GM19395 (cell line): ENCODE data around the gene CITED2.
A peak's percentile ranks its signal among the peaks of the same experiment; 100 is the strongest.

Experiments used
- ATAC-seq: cut with Tn5 transposase; IDR thresholded peaks from one replicate; pipeline ENCODE4 v1.9.1; 2021; ENCODE audit warnings: mild to moderate bottlenecking, moderate library complexity; ENCODE audit not compliant: unreplicated experiment

The CITED2 gene

GRCh38 chr6:139386404-139386803 is 12.0 kb upstream of the CITED2 start:
- no peak for ATAC-seq

DNA sequence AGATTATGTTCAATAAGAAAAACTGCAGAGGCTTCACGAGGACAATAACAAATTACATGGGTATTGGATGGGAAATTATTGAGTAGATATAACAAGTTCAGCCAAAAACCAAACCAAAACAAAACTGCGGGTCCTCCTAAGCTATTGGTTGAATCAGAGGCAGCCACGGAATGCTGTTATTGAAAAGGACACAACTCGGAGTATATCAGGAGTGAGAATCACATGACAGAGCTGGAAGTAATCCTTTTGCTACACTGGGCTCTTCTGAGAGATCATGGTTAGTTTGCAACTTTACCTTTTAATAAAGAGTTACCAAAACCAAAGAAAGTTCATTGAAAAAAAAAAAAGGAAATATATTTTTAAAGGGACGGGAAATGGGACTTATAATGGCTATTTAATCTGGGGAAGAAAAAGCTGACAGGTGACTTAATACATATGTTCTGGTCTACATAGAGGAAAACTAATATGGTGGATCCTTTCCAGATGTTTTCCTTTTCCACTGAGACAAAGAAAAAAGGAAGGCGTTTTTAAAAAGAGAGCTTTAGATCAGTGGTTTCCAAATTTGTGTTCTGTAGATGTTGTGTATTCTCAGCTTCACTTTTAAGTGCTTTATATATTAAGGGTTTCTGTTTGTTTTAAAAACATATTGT is 6.9 kb upstream of the CITED2 start:
- no peak for ATAC-seq

DNA sequence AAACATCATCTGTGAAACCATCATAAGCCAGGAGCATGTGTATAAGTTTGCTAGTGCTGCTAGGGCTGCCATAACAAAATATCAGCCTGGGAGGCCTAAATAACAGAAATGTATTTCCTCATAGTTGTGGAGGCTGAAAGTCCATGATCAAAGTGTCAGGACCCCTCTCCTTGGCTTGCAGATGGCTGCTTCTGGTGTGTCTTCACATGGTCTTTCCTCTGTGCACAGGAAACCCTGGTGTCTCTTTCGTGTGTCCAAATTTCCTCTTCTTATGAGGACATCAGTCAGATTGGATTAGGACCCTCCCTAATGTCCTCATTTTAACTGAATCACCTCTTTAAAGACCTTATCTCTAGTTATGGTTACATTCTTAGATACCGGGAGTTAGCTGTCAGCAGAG is 6.2 kb upstream of the CITED2 start:
- no peak for ATAC-seq

DNA sequence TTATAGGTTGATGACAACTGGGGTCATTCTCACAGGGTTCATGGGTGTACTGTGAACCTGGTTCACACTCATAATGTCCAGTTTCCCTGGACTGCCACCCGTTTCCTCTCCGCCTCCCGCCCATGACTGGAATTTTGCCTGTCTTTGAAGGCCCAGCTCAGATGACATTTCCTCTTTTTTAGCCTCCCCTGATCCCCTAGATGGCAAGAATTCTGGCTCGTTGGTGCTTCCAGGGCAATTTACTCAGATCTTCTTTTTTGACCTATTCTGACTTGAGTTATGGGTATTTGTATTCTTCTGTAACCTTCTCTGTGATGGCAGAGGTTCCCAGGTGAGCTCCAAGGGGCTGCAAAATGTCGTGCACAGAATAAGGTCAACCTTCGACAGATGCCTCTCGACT is 5.7 kb upstream of the CITED2 start:
- no peak for ATAC-seq

DNA sequence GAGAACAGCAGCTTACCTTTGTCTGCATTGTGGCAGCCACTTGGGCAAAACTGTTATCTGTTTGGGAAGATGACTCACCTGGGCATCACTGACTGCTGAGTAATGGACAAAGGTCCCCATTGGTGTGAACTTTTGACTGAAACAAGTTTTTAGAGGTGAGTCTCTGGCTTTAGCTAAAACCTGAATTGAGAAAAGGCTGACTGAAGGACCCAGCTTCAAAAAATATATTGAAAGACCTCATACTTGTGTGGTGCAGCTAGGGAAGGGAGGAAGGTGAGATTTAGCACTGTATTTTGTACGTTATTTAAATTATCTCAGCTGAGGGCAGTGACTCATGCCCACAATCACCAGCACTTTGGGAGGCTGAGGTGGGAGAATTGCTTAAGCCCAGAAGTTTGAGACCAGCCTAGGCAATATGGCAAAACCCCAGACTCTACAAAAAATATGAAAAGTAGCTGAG is 4.5 kb upstream of the CITED2 start:
- no peak for ATAC-seq

DNA sequence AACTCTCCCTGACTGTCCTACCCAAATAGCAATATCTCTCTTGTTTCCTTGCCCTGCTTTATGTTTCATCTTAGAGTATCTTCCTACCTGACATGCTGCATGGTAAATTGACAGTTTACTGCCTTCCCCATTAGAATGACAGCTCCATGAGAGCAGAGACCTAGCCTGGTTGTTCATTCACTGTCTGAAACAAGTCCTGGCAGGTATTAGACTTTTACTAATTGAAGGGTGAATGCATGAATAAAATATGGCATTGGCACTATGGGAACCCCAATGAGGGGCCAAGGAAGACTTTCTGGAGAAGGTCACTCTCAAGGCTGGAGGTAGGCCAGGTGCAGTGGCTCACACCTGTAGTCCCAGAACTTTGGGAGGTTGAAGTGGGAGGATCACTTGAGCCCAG is 3.8 kb upstream of the CITED2 start:
- no peak for ATAC-seq

- no peak for ATAC-seq
These were observed 2.3 kb upstream of the CITED2 start for GRCh38 chr6:139376604-139377218.

- no peak for ATAC-seq
These were observed 1.5 kb upstream of the CITED2 start for GRCh38 chr6:139376017-139376330.

DNA sequence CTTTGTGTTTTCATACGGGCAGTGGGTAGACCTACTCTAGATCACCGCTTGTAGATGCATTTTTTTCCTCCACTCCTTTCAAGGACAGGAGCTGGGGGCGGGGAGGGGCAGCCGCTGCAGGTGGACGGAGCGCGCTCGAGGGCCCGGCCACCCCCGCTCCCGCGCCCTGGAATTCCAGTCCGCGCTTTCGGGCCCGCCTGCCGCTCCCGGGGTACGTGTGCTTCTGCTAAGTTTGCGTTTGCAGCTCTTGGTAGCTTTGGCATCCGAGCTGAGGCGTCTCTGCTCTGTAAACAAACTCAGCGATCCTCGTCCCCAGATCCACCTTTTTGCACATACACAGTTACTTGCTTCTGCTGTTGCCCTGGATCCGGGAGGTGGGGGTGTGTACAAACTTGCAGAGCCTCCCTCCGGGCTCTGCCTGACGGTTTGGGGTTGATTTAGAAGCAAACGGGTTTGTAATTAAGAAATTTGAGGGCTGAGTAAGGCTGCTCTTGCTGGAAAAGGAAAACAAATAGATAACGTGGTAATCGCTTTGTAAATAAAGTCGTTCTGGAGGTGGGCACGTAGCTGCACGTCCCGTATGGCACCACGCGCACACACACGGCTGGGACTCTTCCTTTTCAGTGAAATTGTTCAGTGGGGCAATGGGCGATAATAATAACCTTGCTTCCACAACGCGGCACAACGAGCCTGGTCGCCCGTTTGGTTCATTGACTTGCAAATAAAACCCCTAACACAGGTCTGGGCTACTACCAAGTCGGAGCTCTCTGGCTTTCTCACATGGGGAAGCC is 973 bp upstream of the CITED2 start:
- peak; percentile 59 for ATAC-seq

DNA sequence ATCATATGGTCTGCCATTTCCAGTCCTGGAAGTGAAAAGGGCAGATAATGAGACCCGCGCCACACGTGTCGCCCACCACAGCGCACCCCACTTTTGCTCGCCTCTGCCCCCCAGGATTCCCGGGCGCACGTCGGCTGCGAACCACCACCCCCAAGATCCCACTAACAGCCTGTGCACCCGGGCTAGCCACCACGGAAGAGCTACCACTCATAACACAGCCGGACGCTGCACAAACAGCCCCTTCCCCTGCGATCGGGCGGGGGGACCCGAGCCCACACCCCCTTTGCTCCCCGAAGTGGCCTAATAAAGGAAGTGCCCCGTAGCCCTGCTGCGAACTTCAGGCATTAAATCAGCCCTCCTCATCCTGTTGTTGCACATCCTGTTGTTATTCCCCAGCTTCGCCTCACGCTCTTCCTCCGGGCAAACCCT is 506 bp downstream of the CITED2 start:
- ATAC-seq, result peak; percentile 18

GRCh38 chr6:139373154-139373927 is 1.1 kb downstream of the CITED2 start:
- ATAC-seq, result peak; percentile 34

DNA sequence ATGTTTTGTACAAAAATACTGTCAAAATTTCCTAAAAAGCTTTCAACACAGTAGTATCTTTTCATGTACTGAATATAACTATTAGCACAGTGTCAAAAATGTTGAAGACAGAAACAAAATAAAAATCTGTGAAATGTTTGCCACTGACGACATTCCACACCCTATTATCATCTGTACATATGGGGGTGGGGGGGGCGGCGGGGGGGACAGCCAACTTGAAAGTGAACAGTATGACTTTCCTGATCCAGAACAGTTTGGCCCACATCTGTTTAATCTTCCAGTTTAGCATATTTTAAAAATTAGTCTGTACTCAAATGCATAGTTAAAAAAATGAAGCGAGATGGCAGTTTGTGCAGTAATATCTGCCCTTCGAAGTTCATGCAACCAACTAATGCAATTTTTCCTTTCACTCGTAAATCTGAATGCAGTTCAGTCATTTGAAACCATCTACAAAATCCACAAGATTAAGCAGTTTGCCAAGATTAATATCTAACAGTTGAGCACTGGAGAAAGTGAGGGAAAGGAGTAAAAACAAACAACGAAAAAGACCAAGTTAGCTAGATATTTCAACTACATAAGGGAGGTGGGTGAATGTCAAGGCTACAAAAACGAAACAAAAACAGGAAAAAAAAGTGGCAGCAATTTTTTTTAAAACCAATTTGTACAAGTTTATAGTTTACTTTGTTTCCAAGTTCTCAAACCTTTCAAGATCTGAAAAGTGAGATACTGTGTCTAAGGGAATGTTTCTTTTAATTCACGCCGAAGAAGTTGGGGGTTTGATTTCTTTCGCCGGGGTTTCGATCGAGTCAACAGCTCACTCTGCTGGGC is 1.9 kb downstream of the CITED2 start:
- ATAC-seq, result no peak

- ATAC-seq, result no peak
These were observed 2.8 kb downstream of the CITED2 start for GRCh38 chr6:139371421-139372203.

GRCh38 chr6:139370999-139371345 is 3.5 kb downstream of the CITED2 start:
- ATAC-seq, result no peak

GRCh38 chr6:139370283-139370998 is 4.0 kb downstream of the CITED2 start:
- ATAC-seq, result no peak

DNA sequence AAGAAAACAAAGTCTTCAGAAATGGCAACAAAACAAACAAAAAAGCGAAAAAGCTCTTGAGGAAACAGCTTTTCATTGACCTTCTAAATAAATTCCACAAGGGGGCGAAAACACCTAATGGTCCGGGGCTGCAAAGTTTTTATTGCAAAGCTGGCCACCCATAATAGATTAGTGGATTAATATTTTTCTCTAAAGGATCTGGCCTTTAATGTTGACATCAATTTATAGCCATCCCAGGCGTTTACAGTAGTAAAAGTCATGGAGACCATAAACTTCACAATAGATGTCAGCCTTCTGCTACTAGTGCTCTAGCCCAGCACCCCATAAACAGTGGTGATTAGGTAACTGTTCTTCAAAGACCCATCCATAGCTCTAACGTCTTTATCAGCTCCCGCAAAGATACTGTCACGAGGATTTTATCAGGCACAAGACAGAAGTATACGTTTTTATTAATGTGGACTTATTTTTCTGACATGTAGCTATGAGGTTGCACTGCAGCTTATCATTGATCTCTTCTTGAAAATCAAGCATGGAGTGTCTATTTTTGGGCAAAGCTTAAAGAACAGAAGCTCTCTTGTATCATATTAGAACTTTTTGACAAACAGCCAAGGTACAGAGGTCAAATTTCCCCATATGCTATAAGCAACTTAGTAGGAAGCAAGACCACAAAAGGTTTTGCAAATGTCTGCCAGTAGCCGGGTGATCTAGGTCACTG is 4.7 kb downstream of the CITED2 start:
- no peak for ATAC-seq

DNA sequence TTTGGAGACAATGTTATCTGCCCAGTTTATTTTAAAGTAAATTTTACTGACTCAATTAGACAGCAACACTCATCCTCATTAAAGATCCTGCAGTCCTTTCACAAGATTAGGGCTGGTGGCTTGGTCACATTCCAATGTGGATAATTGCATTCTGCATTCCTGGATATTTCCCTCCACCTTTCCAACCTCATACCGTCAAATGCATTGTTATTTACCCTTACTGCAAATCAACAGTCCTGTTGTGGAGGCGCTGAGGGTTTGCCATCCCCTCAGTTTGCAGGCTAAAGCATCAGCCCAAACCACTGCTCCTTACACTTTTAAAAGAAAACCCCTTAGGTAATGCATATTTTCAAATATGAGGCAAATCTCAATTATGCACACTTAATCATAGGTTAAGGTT is 5.4 kb downstream of the CITED2 start:
- no peak for ATAC-seq

DNA sequence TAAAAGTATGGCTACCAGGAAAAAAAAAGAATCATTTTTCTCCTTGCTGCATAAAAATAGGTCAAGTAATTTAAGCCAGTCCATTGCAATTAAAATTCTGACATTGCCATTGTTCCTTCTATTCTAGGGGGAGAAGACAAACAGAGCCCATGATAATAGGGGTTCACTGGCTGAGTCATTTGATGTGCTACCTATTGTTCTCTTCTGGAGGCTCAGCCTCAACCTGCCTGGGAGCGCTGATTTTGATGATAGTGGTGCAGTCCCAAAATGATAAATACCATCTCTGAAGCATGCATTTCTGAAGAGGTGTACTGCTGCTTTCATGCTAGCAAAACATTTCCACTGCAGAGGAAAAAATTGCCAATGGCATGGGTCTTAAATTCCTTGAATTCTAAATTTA is 5.8 kb downstream of the CITED2 start:
- no peak for ATAC-seq
